GM12878 (cell line): ENCODE results near the gene MAZ. TPM values are rescaled to one million over a fixed set of nuclear protein-coding genes. Genes with fewer than 3 reads are reported as not detected.

Experiments
- ASH2L ChIP-seq: fragments of 300-600, 200-600 bp; sonication (generic); IDR thresholded peaks from 2 replicates; pipeline ENCODE4 v1.6.1; 2017; ENCODE audit warnings: low read depth, mild to moderate bottlenecking, borderline replicate concordance
- BCLAF1 ChIP-seq: fragments of 450-650 bp; IDR thresholded peaks from 2 replicates; pipeline ENCODE4 v1.6.1; 2017; ENCODE audit warnings: antibody characterized with exemption, mild to moderate bottlenecking, moderate library complexity
- CBX5 ChIP-seq: sonication (generic); IDR thresholded peaks from 2 replicates; pipeline ENCODE4 v1.6.1; 2016; ENCODE audit warnings: low read depth, moderate library complexity, mild to moderate bottlenecking, inconsistent platforms
- CREB1 ChIP-seq: IDR thresholded peaks from 2 replicates; pipeline ENCODE4 v1.6.1; 2012; ENCODE audit warnings: low read depth, mild to moderate bottlenecking, inconsistent platforms
- E4F1 ChIP-seq: fragments of 450-650 bp; IDR thresholded peaks from 2 replicates; pipeline ENCODE4 v1.6.1; 2018; ENCODE audit warnings: borderline replicate concordance, mild to moderate bottlenecking; ENCODE audit not compliant: partially characterized antibody
- JUNB ChIP-seq: IDR thresholded peaks from 2 replicates; pipeline ENCODE4 v1.6.1; 2016; ENCODE audit warnings: antibody characterized with exemption, mild to moderate bottlenecking
- JUND ChIP-seq: IDR thresholded peaks from 2 replicates; pipeline ENCODE4 v1.6.1; 2012; ENCODE audit warnings: low read depth, mild to moderate bottlenecking, low read length, improper control_type of control experiment, moderate library complexity
- MXI1 ChIP-seq: fragments of 150-350 bp; IDR thresholded peaks from 2 replicates; pipeline ENCODE4 v1.6.1; 2011; ENCODE audit warnings: low read depth, mild to moderate bottlenecking, inconsistent platforms, low read length, improper control_type of control experiment
- NBN ChIP-seq: fragments of 450-650 bp; IDR thresholded peaks from 2 replicates; pipeline ENCODE4 v1.6.1; 2016
- NFIC ChIP-seq: IDR thresholded peaks from 2 replicates; pipeline ENCODE4 v1.6.1; 2012; ENCODE audit warnings: low read depth, mild to moderate bottlenecking, inconsistent platforms, low read length, moderate library complexity
- NFYB ChIP-seq: IDR thresholded peaks from 2 replicates; pipeline ENCODE4 v1.6.1; 2011; ENCODE audit warnings: low read depth, mild to moderate bottlenecking, low read length, improper control_type of control experiment, moderate library complexity; ENCODE audit not compliant: insufficient read depth
- NRF1 ChIP-seq: conservative IDR thresholded peaks from 2 replicates; pipeline ENCODE4 v1.6.1; 2011; ENCODE audit warnings: mild to moderate bottlenecking, low read depth, low read length, improper control_type of control experiment
- PAX5 ChIP-seq: IDR thresholded peaks from 2 replicates; pipeline ENCODE4 v1.6.1; 2011; ENCODE audit warnings: low read depth, low read length, borderline replicate concordance
- PML ChIP-seq: IDR thresholded peaks from 2 replicates; pipeline ENCODE4 v1.6.1; 2012; ENCODE audit warnings: low read length, inconsistent platforms
- POLR2AphosphoS5 ChIP-seq: IDR thresholded peaks from 2 replicates; pipeline ENCODE4 v1.6.1; 2011; ENCODE audit warnings: mild to moderate bottlenecking, low read length, inconsistent platforms
- SIN3A ChIP-seq: IDR thresholded peaks from 2 replicates; pipeline ENCODE4 v1.6.1; 2012; ENCODE audit warnings: low read depth, low read length, improper control_type of control experiment
- SMAD1 ChIP-seq: fragments of 450-650 bp; IDR thresholded peaks from 2 replicates; pipeline ENCODE4 v1.6.1; 2018; ENCODE audit warnings: mild to moderate bottlenecking, low read depth; ENCODE audit not compliant: partially characterized antibody
- STAT1 ChIP-seq: fragments of 450-650 bp; conservative IDR thresholded peaks from 2 replicates; pipeline ENCODE4 v1.6.1; 2014; ENCODE audit warnings: antibody characterized with exemption, mild to moderate bottlenecking
- STAT3 ChIP-seq: IDR thresholded peaks from 2 replicates; pipeline ENCODE4 v1.6.1; 2011; ENCODE audit warnings: low read depth, low read length, improper control_type of control experiment
- TCF3 ChIP-seq: IDR thresholded peaks from 2 replicates; pipeline ENCODE4 v1.6.1; 2012; ENCODE audit warnings: low read depth, mild to moderate bottlenecking, low read length, borderline replicate concordance; ENCODE audit not compliant: insufficient read depth
- ZNF274 ChIP-seq: IDR thresholded peaks from one replicate; pipeline ENCODE4 v1.8.0; 2011; ENCODE audit not compliant: insufficient read length, insufficient read depth
- ZNF687 ChIP-seq: fragments of 450-650 bp; IDR thresholded peaks from 2 replicates; pipeline ENCODE4 v1.6.1; 2017; ENCODE audit warnings: mild to moderate bottlenecking, moderate library complexity
- polyA plus RNA-seq, 11 experiments: library from polyadenylated mRNA; depleted of rRNA in 4 of 11; unstranded in 6 of 11; stranded (reverse) in 5 of 11; fragments of >200 nt; fragmentation: Nextera tagmentation in 4 of 11; fragmentation: Illumina TruSeq in 1 of 11; extraction: Ambion mirVana in 4 of 11; extraction: Trizol in 1 of 11; gene quantifications; 1 replicate in 1 of 11; 2 replicates in 10 of 11; pipeline versions ENCODE4 v1.2.1 to v1.2.3, GENCODE V29; 2011 to 2016; ENCODE audit warnings: inconsistent platforms in 2 of 11, missing spikeins in 2 of 11, low read depth in 1 of 11
- total RNA-seq, 4 experiments: library from RNA; depleted of rRNA in 3 of 4; stranded (reverse); fragments of >200 nt in 3 of 4; fragmentation: Illumina TruSeq in 1 of 4; extraction: Trizol in 1 of 4; gene quantifications; 2 replicates each; pipeline versions ENCODE4 v1.2.1 to v1.2.3, GENCODE V29; 2013 to 2021
- TF ChIP-seq, protein P1 (sequence below): IDR thresholded peaks from 2 replicates; pipeline ENCODE4 v1.6.1; 2012; ENCODE audit warnings: low read depth, low read length, improper control_type of control experiment

MAZ gene
- total and polyA plus RNA-seq, 10 of the 15 experiments (the other 5 are each of a cell fraction or from before 2014, with no cell fraction given): 23.9 to 309 (median 116) TPM

GRCh38 chr16:29784901-29785500 is 21.3 kb upstream of the MAZ start (continued):
- TF ChIP-seq CBX5 (0 out of 2 replicates have a peak, but pooled peaks have one; percentile 74), NFIC (no peak), NRF1 (no peak), STAT3 (no peak), E4F1 (no peak), SIN3A (no peak), ASH2L (no peak), TCF3 (0 out of 2 replicates have a peak, but pooled peaks have one; percentile 14), MXI1 (no peak), BCLAF1 (no peak), JUNB (no peak), POLR2AphosphoS5 (no peak), PML (no peak), NFYB (no peak), SMAD1 (no peak), JUND (no peak), CREB1 (peak; percentile 29; the same call in 1 of the 2 replicates), ZNF274 (no peak), ZNF687 (no peak), PAX5 (no peak), NBN (no peak), STAT1 (no peak)
- TF ChIP-seq, protein P1, sequence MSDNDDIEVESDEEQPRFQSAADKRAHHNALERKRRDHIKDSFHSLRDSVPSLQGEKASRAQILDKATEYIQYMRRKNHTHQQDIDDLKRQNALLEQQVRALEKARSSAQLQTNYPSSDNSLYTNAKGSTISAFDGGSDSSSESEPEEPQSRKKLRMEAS: no peak
